ENCODE data around the gene ASB2.

The ASB2 gene

GRCh38 chr14:93962701-93963601 is 13.4 kb downstream of the ASB2 start:
- ATAC-seq (replicated peaks; ENCODE audit: extremely low read depth, poor library complexity, severe bottlenecking): peak; percentile 66
- Mint-ChIP-seq H3K27ac (ENCODE audit: low read depth) (peak overlapping the region; percentile 93), H3K9me3 (peaks cover 6% of the 10 kb centered on the region), H3K4me1 (peaks cover 76% of the 10 kb centered on the region), H3K36me3 (ENCODE audit: insufficient read depth) (peaks cover 33% of the 10 kb centered on the region), H3K4me3 (peak overlapping the region; percentile 65), H3K27me3 (no peaks in the 10 kb centered on the region)
- peak; percentile 50 to 69 for DNase-seq (ENCODE audit: low spot score in 2 of 2)

GRCh38 chr14:93961620-93962019 is 14.8 kb downstream of the ASB2 start:
- ATAC-seq (replicated peaks; ENCODE audit: extremely low read depth, poor library complexity, severe bottlenecking): no peak
- H3K36me3 Mint-ChIP-seq (ENCODE audit: insufficient read depth): peaks cover 38% of the 10 kb centered on the region
- H3K4me3 Mint-ChIP-seq: peak overlapping the region; percentile 65
- H3K27ac Mint-ChIP-seq (ENCODE audit: low read depth): peak overlapping the region; percentile 93
- no peaks in the 10 kb centered on the region for H3K27me3 Mint-ChIP-seq
- peaks cover 89% of the 10 kb centered on the region for H3K4me1 Mint-ChIP-seq
- no peak for DNase-seq (ENCODE audit: low spot score in 2 of 2)
- peaks cover 6% of the 10 kb centered on the region for H3K9me3 Mint-ChIP-seq

GRCh38 chr14:93960774-93961438 is 15.5 kb downstream of the ASB2 start:
- peak overlapping the region; percentile 65 for H3K4me3 Mint-ChIP-seq
- H3K36me3 Mint-ChIP-seq (ENCODE audit: insufficient read depth): peaks cover 38% of the 10 kb centered on the region
- no peak for ATAC-seq (replicated peaks; ENCODE audit: extremely low read depth, poor library complexity, severe bottlenecking)
- peak overlapping the region; percentile 93 for H3K27ac Mint-ChIP-seq (ENCODE audit: low read depth)
- H3K4me1 Mint-ChIP-seq: peaks cover 92% of the 10 kb centered on the region
- H3K9me3 Mint-ChIP-seq: peaks cover 6% of the 10 kb centered on the region
- DNase-seq (ENCODE audit: low spot score in 2 of 2): no peak
- H3K27me3 Mint-ChIP-seq: no peaks in the 10 kb centered on the region

GRCh38 chr14:93960108-93960475 is 16.3 kb downstream of the ASB2 start:
- H3K4me3 Mint-ChIP-seq: peak overlapping the region; percentile 79
- DNase-seq (ENCODE audit: low spot score in 2 of 2) (no peak), ATAC-seq (replicated peaks; ENCODE audit: extremely low read depth, poor library complexity, severe bottlenecking) (no peak)
- H3K9me3 Mint-ChIP-seq: peaks cover 6% of the 10 kb centered on the region
- H3K27ac Mint-ChIP-seq (ENCODE audit: low read depth): peak overlapping the region; percentile 93
- no peaks in the 10 kb centered on the region for H3K27me3 Mint-ChIP-seq
- H3K36me3 Mint-ChIP-seq (ENCODE audit: insufficient read depth): peaks cover 40% of the 10 kb centered on the region
- peaks cover 93% of the 10 kb centered on the region for H3K4me1 Mint-ChIP-seq

GRCh38 chr14:93959239-93960107 is 16.9 kb downstream of the ASB2 start:
- Mint-ChIP-seq H3K4me1 (peaks cover 93% of the 10 kb centered on the region), H3K4me3 (peak overlapping the region; percentile 79), H3K9me3 (no peaks in the 10 kb centered on the region), H3K27me3 (no peaks in the 10 kb centered on the region), H3K27ac (ENCODE audit: low read depth) (peak overlapping the region; percentile 93), H3K36me3 (ENCODE audit: insufficient read depth) (peaks cover 44% of the 10 kb centered on the region)
- ATAC-seq (replicated peaks; ENCODE audit: extremely low read depth, poor library complexity, severe bottlenecking) (peak; percentile 75), DNase-seq (ENCODE audit: low spot score in 2 of 2) (peak; percentile 74 to 92)

- peaks cover 44% of the 10 kb centered on the region for H3K36me3 Mint-ChIP-seq (ENCODE audit: insufficient read depth)
- H3K9me3 Mint-ChIP-seq: no peaks in the 10 kb centered on the region
- H3K4me3 Mint-ChIP-seq: peak overlapping the region; percentile 79
- DNase-seq (ENCODE audit: low spot score in 2 of 2) (no peak), ATAC-seq (replicated peaks; ENCODE audit: extremely low read depth, poor library complexity, severe bottlenecking) (no peak)
- no peaks in the 10 kb centered on the region for H3K27me3 Mint-ChIP-seq
- peaks cover 94% of the 10 kb centered on the region for H3K4me1 Mint-ChIP-seq
- peak overlapping the region; percentile 93 for H3K27ac Mint-ChIP-seq (ENCODE audit: low read depth)
Observed at GRCh38 chr14:93958567-93959238, 17.7 kb downstream of the ASB2 start.

GRCh38 chr14:93957751-93958566 is 18.4 kb downstream of the ASB2 start:
- H3K27ac Mint-ChIP-seq (ENCODE audit: low read depth): peak overlapping the region; percentile 93
- H3K4me3 Mint-ChIP-seq: peak overlapping the region; percentile 88
- H3K9me3 Mint-ChIP-seq: no peaks in the 10 kb centered on the region
- peaks cover 94% of the 10 kb centered on the region for H3K4me1 Mint-ChIP-seq
- ATAC-seq (replicated peaks; ENCODE audit: extremely low read depth, poor library complexity, severe bottlenecking): no peak
- no peaks in the 10 kb centered on the region for H3K27me3 Mint-ChIP-seq
- peaks cover 37% of the 10 kb centered on the region for H3K36me3 Mint-ChIP-seq (ENCODE audit: insufficient read depth)
- DNase-seq (ENCODE audit: low spot score in 2 of 2): no peak

GRCh38 chr14:93957333-93957710 is 19.0 kb downstream of the ASB2 start:
- H3K9me3 Mint-ChIP-seq: no peaks in the 10 kb centered on the region
- peak overlapping the region; percentile 93 for H3K27ac Mint-ChIP-seq (ENCODE audit: low read depth)
- H3K36me3 Mint-ChIP-seq (ENCODE audit: insufficient read depth): peaks cover 33% of the 10 kb centered on the region
- H3K4me1 Mint-ChIP-seq: peaks cover 92% of the 10 kb centered on the region
- ATAC-seq (replicated peaks; ENCODE audit: extremely low read depth, poor library complexity, severe bottlenecking): no peak
- no peak for DNase-seq (ENCODE audit: low spot score in 2 of 2)
- H3K4me3 Mint-ChIP-seq: peak overlapping the region; percentile 88
- no peaks in the 10 kb centered on the region for H3K27me3 Mint-ChIP-seq

GRCh38 chr14:93956514-93957332 is 19.6 kb downstream of the ASB2 start:
- no peak for DNase-seq (ENCODE audit: low spot score in 2 of 2)
- H3K27ac Mint-ChIP-seq (ENCODE audit: low read depth): peak overlapping the region; percentile 93
- H3K9me3 Mint-ChIP-seq: no peaks in the 10 kb centered on the region
- no peak for ATAC-seq (replicated peaks; ENCODE audit: extremely low read depth, poor library complexity, severe bottlenecking)
- H3K36me3 Mint-ChIP-seq (ENCODE audit: insufficient read depth): peaks cover 34% of the 10 kb centered on the region
- H3K27me3 Mint-ChIP-seq: no peaks in the 10 kb centered on the region
- peaks cover 94% of the 10 kb centered on the region for H3K4me1 Mint-ChIP-seq
- H3K4me3 Mint-ChIP-seq: peak overlapping the region; percentile 88

- H3K4me3 Mint-ChIP-seq: peak overlapping the region; percentile 88
- ATAC-seq (replicated peaks; ENCODE audit: extremely low read depth, poor library complexity, severe bottlenecking) (no peak), DNase-seq (ENCODE audit: low spot score in 2 of 2) (no peak)
- H3K36me3 Mint-ChIP-seq (ENCODE audit: insufficient read depth): peaks cover 30% of the 10 kb centered on the region
- H3K4me1 Mint-ChIP-seq: peaks cover 89% of the 10 kb centered on the region
- H3K9me3 Mint-ChIP-seq: no peaks in the 10 kb centered on the region
- H3K27me3 Mint-ChIP-seq: no peaks in the 10 kb centered on the region
- peak overlapping the region; percentile 93 for H3K27ac Mint-ChIP-seq (ENCODE audit: low read depth)
Observed at GRCh38 chr14:93955850-93956481, 20.4 kb downstream of the ASB2 start.
